Measurements from ENCODE around the gene KRT32. TPM values are rescaled to one million over a fixed set of nuclear protein-coding genes. Genes with fewer than 3 reads are reported as not detected.

The KRT32 gene
- total RNA-seq, 4 donors from 2014 or later: 0.40 to 71.2 (median 14.8) TPM

GRCh38 chr17:41415411-41415810 lies 51.8 kb downstream of the KRT32 start:
- TF ChIP-seq POLR2A (IDR thresholded peaks at IDR 0.05): no peak
- H3K4me1 ChIP-seq: peaks cover 23% of the 10 kb centered on the region
- no peaks in the 10 kb centered on the region for H3K27me3 ChIP-seq
- DNase-seq (ENCODE audit: low spot score in 2 of 2): no peak
- H3K9me3 ChIP-seq: no peaks in the 10 kb centered on the region
- no peak overlapping the region for H3K27ac ChIP-seq
- H3K4me3 ChIP-seq: no peak overlapping the region
- 71% methylated on average over 4 of the region's 4 CpGs for WGBS
- no peaks in the 10 kb centered on the region for H3K36me3 ChIP-seq

- peaks cover 12% of the 10 kb centered on the region for H3K4me1 ChIP-seq
- 71% methylated on average over 1 of the region's 2 CpGs for WGBS
- DNase-seq (ENCODE audit: low spot score in 2 of 2): no peak
- no peaks in the 10 kb centered on the region for H3K9me3 ChIP-seq
- H3K4me3 ChIP-seq: no peak overlapping the region
- TF ChIP-seq CTCF (IDR thresholded peaks at IDR 0.05): no peak
- TF ChIP-seq EP300 (IDR thresholded peaks at IDR 0.05): no peak
- H3K36me3 ChIP-seq: no peaks in the 10 kb centered on the region
- H3K27me3 ChIP-seq: no peaks in the 10 kb centered on the region
- H3K27ac ChIP-seq: no peak overlapping the region
These were observed 53.2 kb downstream of the KRT32 start for GRCh38 chr17:41413982-41414381.

GRCh38 chr17:41413353-41413957 lies 53.7 kb downstream of the KRT32 start:
- Histone ChIP-seq H3K4me1 (peaks cover 12% of the 10 kb centered on the region), H3K9me3 (no peaks in the 10 kb centered on the region), H3K27me3 (no peaks in the 10 kb centered on the region), H3K36me3 (no peaks in the 10 kb centered on the region), H3K27ac (no peak overlapping the region), H3K4me3 (no peak overlapping the region)
- 67% methylated on average over 5 of the region's 5 CpGs for WGBS
- DNase-seq (ENCODE audit: low spot score in 2 of 2): no peak
- no peak for TF ChIP-seq POLR2A (IDR thresholded peaks at IDR 0.05)
- no peak for TF ChIP-seq EP300 (IDR thresholded peaks at IDR 0.05)
- TF ChIP-seq CTCF (IDR thresholded peaks at IDR 0.05): no peak
- no peak for TF ChIP-seq POLR2AphosphoS5 (IDR thresholded peaks at IDR 0.05)

- no peak for TF ChIP-seq EP300 (IDR thresholded peaks at IDR 0.05)
- no peak for TF ChIP-seq POLR2AphosphoS5 (IDR thresholded peaks at IDR 0.05)
- no peak for TF ChIP-seq POLR2A (IDR thresholded peaks at IDR 0.05)
- TF ChIP-seq CTCF (IDR thresholded peaks at IDR 0.05): no peak
- Histone ChIP-seq H3K9me3 (no peaks in the 10 kb centered on the region), H3K4me3 (no peak overlapping the region), H3K36me3 (no peaks in the 10 kb centered on the region), H3K27ac (no peak overlapping the region), H3K27me3 (no peaks in the 10 kb centered on the region), H3K4me1 (no peaks in the 10 kb centered on the region)
- no peak for DNase-seq (ENCODE audit: low spot score in 2 of 2)
- 96% methylated on average over 17 of the region's 20 CpGs for WGBS
These were observed 55.9 kb downstream of the KRT32 start for GRCh38 chr17:41411072-41411840.

Other genes starting within 250 kb of the KRT32 start
- 100 to 1,000 TPM in 1 of 4 donors, 10 to 100 TPM in 2, not detected in 1; 36.3 to 127 (median 60.8) TPM for gene KRTAP9-2, start 240.7 kb downstream of the KRT32 start, total RNA-seq
- 100 to 1,000 TPM in 1 of 4 donors, 10 to 100 TPM in 2, not detected in 1; 29.0 to 178 (median 61.4) TPM for gene KRTAP9-3, start 234.9 kb downstream of the KRT32 start, total RNA-seq
- 10 to 100 TPM in 3 of 4 donors, not detected in 1; 27.1 to 89.8 (median 46.6) TPM for gene KRTAP9-8, start 229.4 kb downstream of the KRT32 start, total RNA-seq
- 100 to 1,000 TPM in 1 of 4 donors, 10 to 100 TPM in 2, not detected in 1; 18.8 to 103 (median 50.1) TPM for gene KRTAP9-4, start 217.7 kb downstream of the KRT32 start, total RNA-seq
- 10 to 100 TPM in 3 of 4 donors, not detected in 1; 14.3 to 53.1 (median 23.9) TPM for gene KRTAP9-9, start 212.0 kb downstream of the KRT32 start, total RNA-seq
- 1 to 10 TPM in 1 of 4 donors, under 1 TPM in 1, not detected in 2; 0.52 to 7.1 TPM for gene KRTAP9-6, start 202.0 kb downstream of the KRT32 start, total RNA-seq
- 10 to 100 TPM in 1 of 4 donors, 1 to 10 TPM in 1, not detected in 2; 10.0 to 20.3 TPM for gene KRTAP9-7, start 191.7 kb downstream of the KRT32 start, total RNA-seq
- 1 to 10 TPM in 2 of 4 donors, under 1 TPM in 1, not detected in 1; 0.85 to 3.4 (median 2.2) TPM for gene KRTAP29-1, start 164.5 kb downstream of the KRT32 start, total RNA-seq
- 10 to 100 TPM in 1 of 4 donors, 1 to 10 TPM in 2, not detected in 1; 2.2 to 22.0 (median 4.0) TPM for gene KRTAP16-1, start 158.1 kb downstream of the KRT32 start, total RNA-seq
- 10 to 100 TPM in 2 of 4 donors, 1 to 10 TPM in 1, not detected in 1; 8.0 to 81.5 (median 24.2) TPM for gene KRTAP17-1, start 151.7 kb downstream of the KRT32 start, total RNA-seq
- gene KRT33A, start 116.6 kb downstream of the KRT32 start, total RNA-seq: 100 to 1,000 TPM in 1 of 4 donors, 10 to 100 TPM in 1, 1 to 10 TPM in 2; 1.2 to 144 (median 8.3) TPM
- gene KRT33B, start 97.6 kb downstream of the KRT32 start, total RNA-seq: 100 to 1,000 TPM in 1 of 4 donors, 10 to 100 TPM in 2, not detected in 1; 10.7 to 194 (median 27.9) TPM
- 100 to 1,000 TPM in 1 of 4 donors, 10 to 100 TPM in 2, under 1 TPM in 1; 0.56 to 117 (median 22.2) TPM for gene KRT34, start 85.1 kb downstream of the KRT32 start, total RNA-seq
- 100 to 1,000 TPM in 1 of 4 donors, 10 to 100 TPM in 3; 38.5 to 618 (median 84.8) TPM for gene KRT31, start 69.8 kb downstream of the KRT32 start, total RNA-seq
- 1 to 10 TPM in 1 of 4 donors, under 1 TPM in 1, not detected in 2; 0.53 to 7.1 TPM for gene KRT37, start 42.8 kb downstream of the KRT32 start, total RNA-seq
- gene KRT38, start 26.4 kb downstream of the KRT32 start, total RNA-seq: 10 to 100 TPM in 1 of 4 donors, 1 to 10 TPM in 2, not detected in 1; 1.6 to 21.6 (median 3.9) TPM
- 100 to 1,000 TPM in 1 of 4 donors, 10 to 100 TPM in 2, 1 to 10 TPM in 1; 2.5 to 156 (median 38.8) TPM for gene KRT35, start 13.8 kb upstream of the KRT32 start, total RNA-seq
- gene KRT36, start 22.5 kb upstream of the KRT32 start, total RNA-seq: 1 to 10 TPM in 2 of 4 donors, under 1 TPM in 1, not detected in 1; 0.79 to 3.9 (median 1.2) TPM
- gene KRT13, start 38.2 kb upstream of the KRT32 start, total RNA-seq: under 1 TPM in 1 of 4 donors, not detected in 3; 0.51 TPM
- gene KRT15, start 51.5 kb upstream of the KRT32 start, total RNA-seq: 1,000 to 10,000 TPM in 3 of 4 donors, 100 to 1,000 TPM in 1; 690 to 2,507 (median 1,431) TPM
- 100 to 1,000 TPM; 180 to 307 (median 215) TPM for gene KRT19, start 60.9 kb upstream of the KRT32 start, total RNA-seq
- gene KRT9, start 104.7 kb upstream of the KRT32 start, total RNA-seq: 1 to 10 TPM in 1 of 4 donors, under 1 TPM in 3; 0.68 to 1.6 (median 0.82) TPM
- over 10,000 TPM in 2 of 4 donors, 1,000 to 10,000 TPM in 2; 7,400 to 12,534 (median 10,685) TPM for gene KRT14, start 119.5 kb upstream of the KRT32 start, total RNA-seq
- 100 to 1,000 TPM in 3 of 4 donors, 10 to 100 TPM in 1; 65.7 to 772 (median 341) TPM for gene KRT16, start 145.4 kb upstream of the KRT32 start, total RNA-seq
- gene KRT17, start 157.2 kb upstream of the KRT32 start, total RNA-seq: 1,000 to 10,000 TPM in 2 of 4 donors, 100 to 1,000 TPM in 2; 434 to 2,751 (median 1,314) TPM
- 100 to 1,000 TPM; 238 to 471 (median 430) TPM for gene EIF1, start 221.5 kb upstream of the KRT32 start, total RNA-seq
- gene GAST, start 244.9 kb upstream of the KRT32 start, total RNA-seq: not detected